CD8-positive, alpha-beta memory T cell (primary cell): Measurements from ENCODE around the gene PAK1IP1. TPM values are rescaled to one million over a fixed set of nuclear protein-coding genes. Genes with fewer than 3 reads are reported as not detected.
"Not testable (repeated sequence)": the region's sequence is repeated elsewhere in the genome, so short reads cannot be mapped to it uniquely, and the experiment has no call there.

ENCODE experiments used
- CTCF ChIA-PET: fragments of 350-600 bp; sonication (Branson Sonifier 250); formaldehyde crosslinking; loops from one replicate; lab custom pipeline; 2021; ENCODE audit warnings: antibody characterized with exemption; lab: Charles Lee
- POLR2A ChIA-PET: fragments of 350-600 bp; sonication (Branson Sonifier 250); formaldehyde crosslinking; loops from one replicate; lab custom pipeline; 2021; ENCODE audit warnings: antibody characterized with exemption; lab: Charles Lee
- DNase-seq, 5 donors: peaks; one replicate each; pipeline versions ENCODE4 v3.0.0 to v3.0.0-alpha.2; 2020 to 2022; ENCODE audit warnings: mixed read lengths in 1 of 5
- H3K27ac ChIP-seq: one replicate; pipeline ENCODE4 v1.7.0; 2013; ENCODE audit warnings: low read depth, mild to moderate bottlenecking, low read length, moderate library complexity
- H3K27me3 ChIP-seq: 2 replicates; pipeline ENCODE4 v1.7.0; 2013; ENCODE audit warnings: low read length, mild to moderate bottlenecking; ENCODE audit not compliant: insufficient read depth, poor library complexity, severe bottlenecking
- H3K36me3 ChIP-seq: 2 replicates; pipeline ENCODE4 v1.7.0; 2013; ENCODE audit warnings: mild to moderate bottlenecking, low read length, moderate library complexity; ENCODE audit not compliant: insufficient read depth
- H3K4me1 ChIP-seq: 2 replicates; pipeline ENCODE4 v1.7.0; 2013; ENCODE audit warnings: mild to moderate bottlenecking, low read length, moderate library complexity; ENCODE audit not compliant: insufficient read depth
- H3K4me3 ChIP-seq: 2 replicates; pipeline ENCODE4 v1.7.0; 2013; ENCODE audit warnings: mild to moderate bottlenecking, low read length
- H3K9me3 ChIP-seq: 2 replicates; pipeline ENCODE4 v1.7.0; 2013; ENCODE audit warnings: mild to moderate bottlenecking, low read length
- H3K27ac Mint-ChIP-seq, 8 donors: one replicate each; pipeline ENCODE4 v1.8.0; 2020 to 2021; ENCODE audit warnings: mixed read lengths in 8 of 8, mild to moderate bottlenecking in 6 of 8, inconsistent platforms in 3 of 8, moderate library complexity in 3 of 8
- H3K27me3 Mint-ChIP-seq, 2 donors: one replicate each; pipeline ENCODE4 v1.8.0; 2020 to 2021; ENCODE audit warnings: mixed read lengths in 2 of 2, mild to moderate bottlenecking in 1 of 2, moderate library complexity in 1 of 2
- H3K36me3 Mint-ChIP-seq, 3 donors: one replicate each; pipeline ENCODE4 v1.8.0; 2020 to 2021; ENCODE audit warnings: mixed read lengths in 3 of 3, inconsistent platforms in 1 of 3, mild to moderate bottlenecking in 1 of 3
- H3K4me1 Mint-ChIP-seq, 3 donors: one replicate each; pipeline ENCODE4 v1.8.0; 2020 to 2021; ENCODE audit warnings: mixed read lengths in 3 of 3, inconsistent platforms in 1 of 3, mild to moderate bottlenecking in 1 of 3
- H3K4me3 Mint-ChIP-seq, 7 donors: one replicate each; pipeline ENCODE4 v1.8.0; 2020 to 2021; ENCODE audit warnings: mixed read lengths in 7 of 7, mild to moderate bottlenecking in 6 of 7, moderate library complexity in 4 of 7, inconsistent platforms in 2 of 7
- H3K9me3 Mint-ChIP-seq, 5 donors: one replicate each; pipeline ENCODE4 v1.8.0; 2020 to 2022; ENCODE audit warnings: mixed read lengths in 5 of 5, mild to moderate bottlenecking in 3 of 5, moderate library complexity in 2 of 5, inconsistent platforms in 1 of 5
- polyA plus RNA-seq: library from polyadenylated mRNA; unstranded; fragments of 300-500 nt; fragmentation: Illumina TruSeq; gene quantifications from one replicate; pipeline ENCODE4 v1.2.3, GENCODE V29; 2021
- total RNA-seq, 2 experiments: library from RNA; stranded (reverse); gene quantifications; one replicate each; pipeline ENCODE4 v1.2.3, GENCODE V29; 2021

Gene PAK1IP1
- total and polyA plus RNA-seq, 3 experiments from 2014 or later = 18.8 to 58.0 (median 57.1) TPM

GRCh38 chr6:10665595-10665994, 29.2 kb upstream of the PAK1IP1 start:
- H3K27me3 ChIP-seq, DNase-seq, H3K4me1 Mint-ChIP-seq, H3K9me3 Mint-ChIP-seq, H3K36me3 ChIP-seq, H3K36me3 Mint-ChIP-seq, H3K4me3 ChIP-seq, CTCF ChIA-PET, POLR2A ChIA-PET, H3K27ac Mint-ChIP-seq, H3K4me3 Mint-ChIP-seq, H3K9me3 ChIP-seq, H3K27ac ChIP-seq, H3K4me1 ChIP-seq: not testable (repeated sequence)
- H3K27me3 Mint-ChIP-seq = peaks cover 11 to 43% of the 10 kb centered on the region in 2 donors

GRCh38 chr6:10668126-10668917, 26.4 kb upstream of the PAK1IP1 start:
- CTCF ChIA-PET = interaction anchor here (0.5 kb wide), 1 partner anchor 26 kb away, joined by 3 read pairs; the partner anchor contains the start of gene C6orf52
- DNase-seq = no peak
- H3K4me3 Mint-ChIP-seq = no peak overlapping the region
- peaks cover 0 to 6% (median 3%) of the 10 kb centered on the region in 5 donors for H3K9me3 Mint-ChIP-seq
- H3K27me3 Mint-ChIP-seq = peaks cover 11 to 46% of the 10 kb centered on the region in 2 donors
- Histone ChIP-seq H3K4me1 (no peaks in the 10 kb centered on the region), H3K36me3 (no peaks in the 10 kb centered on the region), H3K27me3 (no peaks in the 10 kb centered on the region), H3K27ac (no peak overlapping the region), H3K9me3 (no peaks in the 10 kb centered on the region), H3K4me3 (no peak overlapping the region)
- H3K27ac Mint-ChIP-seq = no peak overlapping the region
- POLR2A ChIA-PET = no interaction called here
- no peaks in the 10 kb centered on the region for H3K4me1 Mint-ChIP-seq
- H3K36me3 Mint-ChIP-seq = peaks cover 0 to 1% (median 0%) of the 10 kb centered on the region in 3 donors

DNA sequence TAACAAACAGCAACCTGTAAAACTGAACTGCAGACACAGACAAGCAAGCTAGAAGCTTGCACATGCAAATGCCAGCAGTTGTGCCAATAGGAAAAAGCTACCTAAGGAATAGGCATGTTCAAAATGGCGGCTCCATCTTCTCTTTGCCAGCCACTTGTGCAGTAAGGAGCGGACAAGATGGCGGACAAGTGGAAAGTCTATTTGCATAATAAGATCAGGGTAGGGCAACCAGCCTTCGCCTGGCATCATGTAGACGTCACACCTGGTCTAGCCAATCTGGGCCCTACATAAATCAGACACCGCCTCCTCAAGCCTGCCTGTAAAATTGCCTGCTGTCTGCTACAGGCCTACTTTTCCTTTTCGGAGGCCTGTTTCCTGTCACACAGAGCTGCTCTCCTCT, 18.4 kb upstream of the PAK1IP1 start:
- POLR2A ChIA-PET = no interaction called here
- Histone ChIP-seq H3K9me3 (no peaks in the 10 kb centered on the region), H3K4me1 (no peaks in the 10 kb centered on the region), H3K36me3 (no peaks in the 10 kb centered on the region), H3K4me3 (no peak overlapping the region), H3K27me3 (no peaks in the 10 kb centered on the region), H3K27ac (no peak overlapping the region)
- H3K27me3 Mint-ChIP-seq = peaks cover 0 to 5% of the 10 kb centered on the region in 2 donors
- DNase-seq = no peak
- no peaks in the 10 kb centered on the region for H3K4me1 Mint-ChIP-seq
- no peak overlapping the region for H3K4me3 Mint-ChIP-seq
- H3K9me3 Mint-ChIP-seq = no peaks in the 10 kb centered on the region
- H3K27ac Mint-ChIP-seq = no peak overlapping the region
- CTCF ChIA-PET = no interaction called here
- H3K36me3 Mint-ChIP-seq = no peaks in the 10 kb centered on the region

- no peak overlapping the region for H3K4me3 ChIP-seq
- H3K27ac ChIP-seq = no peak overlapping the region
- no peaks in the 10 kb centered on the region for H3K9me3 ChIP-seq
- H3K36me3 ChIP-seq = no peaks in the 10 kb centered on the region
- peaks cover 11 to 19% (median 16%) of the 10 kb centered on the region in 3 donors for H3K4me1 Mint-ChIP-seq
- CTCF ChIA-PET = no interaction called here
- POLR2A ChIA-PET = no interaction called here
- H3K27me3 ChIP-seq = no peaks in the 10 kb centered on the region
- H3K4me3 Mint-ChIP-seq = no peak overlapping the region
- peak overlapping the region in 1 of 8 donors; percentile 63 for H3K27ac Mint-ChIP-seq
- no peaks in the 10 kb centered on the region for H3K9me3 Mint-ChIP-seq
- no peaks in the 10 kb centered on the region for H3K36me3 Mint-ChIP-seq
- H3K27me3 Mint-ChIP-seq = peaks cover 0 to 5% of the 10 kb centered on the region in 2 donors
- no peak for DNase-seq
- no peaks in the 10 kb centered on the region for H3K4me1 ChIP-seq
Measured at GRCh38 chr6:10678456-10678855, 16.3 kb upstream of the PAK1IP1 start.

DNA sequence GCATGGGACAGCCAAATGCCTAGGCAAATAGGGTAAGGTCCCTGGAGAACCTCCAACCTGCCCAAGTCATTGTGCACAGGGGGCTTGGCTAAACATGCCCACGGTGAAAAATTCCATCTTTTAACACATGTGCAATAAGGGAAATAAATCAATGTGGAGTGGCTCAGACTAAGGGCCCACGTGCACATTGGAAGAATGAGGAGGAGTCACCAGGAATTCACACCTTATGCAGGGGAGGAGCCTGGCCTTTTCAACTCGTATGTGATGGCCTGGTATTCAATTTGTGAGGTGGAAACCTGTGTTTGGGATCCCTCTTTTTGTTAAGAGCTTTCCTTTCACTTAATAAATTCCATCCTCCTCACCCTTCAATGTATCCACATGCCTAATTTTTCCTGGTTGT, 13.0 kb upstream of the PAK1IP1 start:
- H3K9me3 Mint-ChIP-seq = no peaks in the 10 kb centered on the region
- no peak overlapping the region for H3K27ac Mint-ChIP-seq

DNA sequence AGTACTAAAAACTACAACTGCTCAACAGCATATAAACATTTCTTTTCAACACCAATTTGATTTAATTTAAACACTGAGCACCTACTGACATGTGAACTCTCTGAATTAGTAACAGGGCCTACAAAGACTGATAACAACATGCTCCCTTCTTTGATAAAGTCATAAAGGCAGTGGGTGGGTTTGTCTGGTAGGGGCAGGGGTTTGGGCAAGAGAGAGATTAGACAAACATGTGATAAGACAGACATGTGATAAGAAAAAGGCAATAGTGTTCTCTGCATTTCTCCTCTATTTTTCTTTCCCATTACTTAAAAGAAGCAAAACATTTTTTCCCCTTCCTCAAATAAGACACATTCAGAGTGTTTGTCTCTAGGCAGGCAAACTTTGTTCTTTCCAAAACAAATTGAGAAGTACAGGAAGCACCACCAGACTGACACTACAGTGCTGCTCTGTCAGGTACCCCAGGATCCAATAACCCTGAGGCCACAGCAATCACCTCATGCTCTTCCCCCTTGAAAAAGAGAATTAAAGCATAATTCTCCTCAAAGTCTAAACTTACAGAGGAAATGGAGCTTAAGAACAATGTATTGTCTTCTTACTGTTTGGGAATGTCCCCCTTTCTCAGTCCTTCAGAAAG, 12.3 kb upstream of the PAK1IP1 start:
- Mint-ChIP-seq H3K36me3 (no peaks in the 10 kb centered on the region), H3K4me3 (no peak overlapping the region), H3K27me3 (peaks cover 6 to 18% of the 10 kb centered on the region in 2 donors), H3K4me1 (peaks cover 29 to 44% (median 38%) of the 10 kb centered on the region in 3 donors), H3K9me3 (no peaks in the 10 kb centered on the region), H3K27ac (peak overlapping the region in 7 of 8 donors; percentile 14 to 80 (median 69))
- CTCF ChIA-PET = no interaction called here
- H3K4me3 ChIP-seq = no peak overlapping the region
- H3K27me3 ChIP-seq = no peaks in the 10 kb centered on the region
- H3K4me1 ChIP-seq = no peaks in the 10 kb centered on the region
- H3K9me3 ChIP-seq = no peaks in the 10 kb centered on the region
- no peak for DNase-seq
- POLR2A ChIA-PET = interaction anchor here (0.9 kb wide), 1 partner anchor 12 kb away, joined by 3 read pairs; the partner anchor contains the start of genes C6orf52 and PAK1IP1
- no peaks in the 10 kb centered on the region for H3K36me3 ChIP-seq
- no peak overlapping the region for H3K27ac ChIP-seq

More for the DNA sequence above, 13.0 kb upstream of the PAK1IP1 start:
- no peaks in the 10 kb centered on the region for H3K9me3 ChIP-seq
- no peak overlapping the region for H3K4me3 ChIP-seq
- no peak overlapping the region for H3K27ac ChIP-seq
- H3K27me3 ChIP-seq = no peaks in the 10 kb centered on the region
- Mint-ChIP-seq H3K4me1 (peaks cover 29 to 44% (median 38%) of the 10 kb centered on the region in 3 donors), H3K27me3 (peaks cover 6 to 18% of the 10 kb centered on the region in 2 donors), H3K4me3 (no peak overlapping the region), H3K36me3 (no peaks in the 10 kb centered on the region)
- no peaks in the 10 kb centered on the region for H3K36me3 ChIP-seq
- ChIA-PET CTCF (no interaction called here), POLR2A (no interaction called here)
- DNase-seq = no peak
- H3K4me1 ChIP-seq = no peaks in the 10 kb centered on the region

DNA sequence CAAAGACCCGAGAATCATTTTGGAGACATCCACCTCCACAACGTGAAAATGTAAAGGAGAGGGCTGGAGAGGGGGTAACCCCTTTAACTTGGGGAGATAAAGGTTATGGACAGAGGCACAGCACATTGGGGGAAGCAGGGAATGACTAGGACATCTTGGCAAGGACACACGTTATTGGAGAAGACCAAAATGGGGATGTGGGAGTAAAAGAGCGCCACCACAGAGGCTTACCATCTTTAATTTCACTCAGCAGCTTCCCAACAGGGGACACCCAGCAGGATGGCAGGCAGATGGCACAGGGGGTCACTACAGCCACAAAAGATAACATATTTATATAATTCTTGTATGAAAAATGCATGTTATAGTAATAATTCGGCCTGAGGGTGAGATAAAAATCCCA, 10.2 kb upstream of the PAK1IP1 start:
- no peak for DNase-seq
- no peak overlapping the region for H3K4me3 Mint-ChIP-seq
- ChIA-PET POLR2A (no interaction called here), CTCF (no interaction called here)
- Histone ChIP-seq H3K4me3 (no peak overlapping the region), H3K4me1 (no peaks in the 10 kb centered on the region), H3K36me3 (no peaks in the 10 kb centered on the region), H3K9me3 (no peaks in the 10 kb centered on the region), H3K27ac (no peak overlapping the region), H3K27me3 (no peaks in the 10 kb centered on the region)
- no peaks in the 10 kb centered on the region for H3K36me3 Mint-ChIP-seq
- H3K27me3 Mint-ChIP-seq = peaks cover 6 to 19% of the 10 kb centered on the region in 2 donors
- peak overlapping the region in 4 of 8 donors; percentile 19 to 66 (median 55) for H3K27ac Mint-ChIP-seq
- no peaks in the 10 kb centered on the region for H3K9me3 Mint-ChIP-seq
- peaks cover 29 to 44% (median 38%) of the 10 kb centered on the region in 3 donors for H3K4me1 Mint-ChIP-seq
